ENCODE results near the gene MN1. TPM values are rescaled to one million over a fixed set of nuclear protein-coding genes. Genes with fewer than 3 reads are reported as not detected.
A peak's percentile ranks its signal among the peaks of the same experiment; 100 is the strongest.

MN1 gene
- total and polyA plus RNA-seq, 2 experiments from 2014 or later = 1.0 to 6.8 TPM

DNA sequence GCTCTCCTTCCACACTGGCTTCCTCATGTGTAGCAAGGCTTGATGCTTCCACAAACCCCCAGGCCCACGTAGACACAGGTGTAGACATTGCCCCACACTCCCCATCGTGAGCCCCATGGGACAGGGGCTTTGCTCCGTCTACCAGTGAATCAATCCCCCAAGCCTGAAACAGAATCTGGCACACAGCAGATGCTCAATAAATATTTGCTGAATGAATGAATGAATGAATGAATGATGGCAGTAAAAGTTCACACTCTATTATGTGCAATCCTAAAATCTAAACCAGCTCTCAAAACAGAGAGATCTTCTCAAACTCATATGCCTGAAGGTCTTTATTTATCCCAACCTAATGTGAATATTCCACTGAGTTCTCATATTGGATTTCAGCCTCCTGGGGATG is 69.9 kb downstream of the MN1 start (continued):
- TF ChIP-seq CREB1 (CRISPR knock-in tag; IDR thresholded peaks at IDR 0.05; ENCODE audit: low read depth) (no peak), POLR2AphosphoS5 (IDR thresholded peaks at IDR 0.05; ENCODE audit: low read depth) (no peak)

- no peak for TF ChIP-seq REST (IDR thresholded peaks at IDR 0.05; ENCODE audit: unreplicated experiment)
- no peak for TF ChIP-seq EZH2phosphoT487 (IDR thresholded peaks at IDR 0.05; ENCODE audit: unreplicated experiment)
- TF ChIP-seq, protein P1, sequence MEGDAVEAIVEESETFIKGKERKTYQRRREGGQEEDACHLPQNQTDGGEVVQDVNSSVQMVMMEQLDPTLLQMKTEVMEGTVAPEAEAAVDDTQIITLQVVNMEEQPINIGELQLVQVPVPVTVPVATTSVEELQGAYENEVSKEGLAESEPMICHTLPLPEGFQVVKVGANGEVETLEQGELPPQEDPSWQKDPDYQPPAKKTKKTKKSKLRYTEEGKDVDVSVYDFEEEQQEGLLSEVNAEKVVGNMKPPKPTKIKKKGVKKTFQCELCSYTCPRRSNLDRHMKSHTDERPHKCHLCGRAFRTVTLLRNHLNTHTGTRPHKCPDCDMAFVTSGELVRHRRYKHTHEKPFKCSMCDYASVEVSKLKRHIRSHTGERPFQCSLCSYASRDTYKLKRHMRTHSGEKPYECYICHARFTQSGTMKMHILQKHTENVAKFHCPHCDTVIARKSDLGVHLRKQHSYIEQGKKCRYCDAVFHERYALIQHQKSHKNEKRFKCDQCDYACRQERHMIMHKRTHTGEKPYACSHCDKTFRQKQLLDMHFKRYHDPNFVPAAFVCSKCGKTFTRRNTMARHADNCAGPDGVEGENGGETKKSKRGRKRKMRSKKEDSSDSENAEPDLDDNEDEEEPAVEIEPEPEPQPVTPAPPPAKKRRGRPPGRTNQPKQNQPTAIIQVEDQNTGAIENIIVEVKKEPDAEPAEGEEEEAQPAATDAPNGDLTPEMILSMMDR (conservative IDR thresholded peaks at IDR 0.05; ENCODE audit: low read depth in 2 of 2) = no peak
- TF ChIP-seq, protein P2, sequence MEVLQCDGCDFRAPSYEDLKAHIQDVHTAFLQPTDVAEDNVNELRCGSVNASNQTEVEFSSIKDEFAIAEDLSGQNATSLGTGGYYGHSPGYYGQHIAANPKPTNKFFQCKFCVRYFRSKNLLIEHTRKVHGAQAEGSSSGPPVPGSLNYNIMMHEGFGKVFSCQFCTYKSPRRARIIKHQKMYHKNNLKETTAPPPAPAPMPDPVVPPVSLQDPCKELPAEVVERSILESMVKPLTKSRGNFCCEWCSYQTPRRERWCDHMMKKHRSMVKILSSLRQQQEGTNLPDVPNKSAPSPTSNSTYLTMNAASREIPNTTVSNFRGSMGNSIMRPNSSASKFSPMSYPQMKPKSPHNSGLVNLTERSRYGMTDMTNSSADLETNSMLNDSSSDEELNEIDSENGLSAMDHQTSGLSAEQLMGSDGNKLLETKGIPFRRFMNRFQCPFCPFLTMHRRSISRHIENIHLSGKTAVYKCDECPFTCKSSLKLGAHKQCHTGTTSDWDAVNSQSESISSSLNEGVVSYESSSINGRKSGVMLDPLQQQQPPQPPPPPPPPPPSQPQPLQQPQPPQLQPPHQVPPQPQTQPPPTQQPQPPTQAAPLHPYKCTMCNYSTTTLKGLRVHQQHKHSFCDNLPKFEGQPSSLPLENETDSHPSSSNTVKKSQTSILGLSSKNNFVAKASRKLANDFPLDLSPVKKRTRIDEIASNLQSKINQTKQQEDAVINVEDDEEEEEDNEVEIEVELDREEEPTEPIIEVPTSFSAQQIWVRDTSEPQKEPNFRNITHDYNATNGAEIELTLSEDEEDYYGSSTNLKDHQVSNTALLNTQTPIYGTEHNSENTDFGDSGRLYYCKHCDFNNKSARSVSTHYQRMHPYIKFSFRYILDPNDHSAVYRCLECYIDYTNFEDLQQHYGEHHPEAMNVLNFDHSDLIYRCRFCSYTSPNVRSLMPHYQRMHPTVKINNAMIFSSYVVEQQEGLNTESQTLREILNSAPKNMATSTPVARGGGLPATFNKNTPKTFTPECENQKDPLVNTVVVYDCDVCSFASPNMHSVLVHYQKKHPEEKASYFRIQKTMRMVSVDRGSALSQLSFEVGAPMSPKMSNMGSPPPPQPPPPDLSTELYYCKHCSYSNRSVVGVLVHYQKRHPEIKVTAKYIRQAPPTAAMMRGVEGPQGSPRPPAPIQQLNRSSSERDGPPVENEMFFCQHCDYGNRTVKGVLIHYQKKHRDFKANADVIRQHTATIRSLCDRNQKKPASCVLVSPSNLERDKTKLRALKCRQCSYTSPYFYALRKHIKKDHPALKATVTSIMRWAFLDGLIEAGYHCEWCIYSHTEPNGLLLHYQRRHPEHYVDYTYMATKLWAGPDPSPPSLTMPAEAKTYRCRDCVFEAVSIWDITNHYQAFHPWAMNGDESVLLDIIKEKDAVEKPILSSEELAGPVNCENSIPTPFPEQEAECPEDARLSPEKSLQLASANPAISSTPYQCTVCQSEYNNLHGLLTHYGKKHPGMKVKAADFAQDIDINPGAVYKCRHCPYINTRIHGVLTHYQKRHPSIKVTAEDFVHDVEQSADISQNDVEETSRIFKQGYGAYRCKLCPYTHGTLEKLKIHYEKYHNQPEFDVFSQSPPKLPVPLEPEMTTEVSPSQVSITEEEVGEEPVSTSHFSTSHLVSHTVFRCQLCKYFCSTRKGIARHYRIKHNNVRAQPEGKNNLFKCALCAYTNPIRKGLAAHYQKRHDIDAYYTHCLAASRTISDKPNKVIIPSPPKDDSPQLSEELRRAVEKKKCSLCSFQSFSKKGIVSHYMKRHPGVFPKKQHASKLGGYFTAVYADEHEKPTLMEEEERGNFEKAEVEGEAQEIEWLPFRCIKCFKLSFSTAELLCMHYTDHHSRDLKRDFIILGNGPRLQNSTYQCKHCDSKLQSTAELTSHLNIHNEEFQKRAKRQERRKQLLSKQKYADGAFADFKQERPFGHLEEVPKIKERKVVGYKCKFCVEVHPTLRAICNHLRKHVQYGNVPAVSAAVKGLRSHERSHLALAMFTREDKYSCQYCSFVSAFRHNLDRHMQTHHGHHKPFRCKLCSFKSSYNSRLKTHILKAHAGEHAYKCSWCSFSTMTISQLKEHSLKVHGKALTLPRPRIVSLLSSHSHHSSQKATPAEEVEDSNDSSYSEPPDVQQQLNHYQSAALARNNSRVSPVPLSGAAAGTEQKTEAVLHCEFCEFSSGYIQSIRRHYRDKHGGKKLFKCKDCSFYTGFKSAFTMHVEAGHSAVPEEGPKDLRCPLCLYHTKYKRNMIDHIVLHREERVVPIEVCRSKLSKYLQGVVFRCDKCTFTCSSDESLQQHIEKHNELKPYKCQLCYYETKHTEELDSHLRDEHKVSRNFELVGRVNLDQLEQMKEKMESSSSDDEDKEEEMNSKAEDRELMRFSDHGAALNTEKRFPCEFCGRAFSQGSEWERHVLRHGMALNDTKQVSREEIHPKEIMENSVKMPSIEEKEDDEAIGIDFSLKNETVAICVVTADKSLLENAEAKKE (CRISPR knock-in tag; IDR thresholded peaks at IDR 0.05) = no peak
- no peak for TF ChIP-seq STAT1 (IDR thresholded peaks at IDR 0.05; ENCODE audit: unreplicated experiment)
- no peak for TF ChIP-seq ETS1 (IDR thresholded peaks at IDR 0.05)
- no peak for TF ChIP-seq ZNF331 (CRISPR knock-in tag; IDR thresholded peaks at IDR 0.05; ENCODE audit: low read depth)
- no peak for TF ChIP-seq CREB1 (CRISPR knock-in tag; IDR thresholded peaks at IDR 0.05; ENCODE audit: low read depth)
- no peak for TF ChIP-seq JUNB (IDR thresholded peaks at IDR 0.05; ENCODE audit: unreplicated experiment)
- TF ChIP-seq EZH2 (IDR thresholded peaks at IDR 0.05; ENCODE audit: low read depth, unreplicated experiment) = no peak
- no peak for TF ChIP-seq ZNF114 (CRISPR knock-in tag; IDR thresholded peaks at IDR 0.05)
- H3K4me3 Mint-ChIP-seq = no peak overlapping the region
- Histone ChIP-seq H3K4me1 (ENCODE audit: insufficient read depth) (peaks cover 34% of the 10 kb centered on the region), H3K27me3 (ENCODE audit: insufficient read depth) (no peaks in the 10 kb centered on the region), H3K9me2 (ENCODE audit: insufficient read depth) (no peaks in the 10 kb centered on the region), H3K4me2 (no peak overlapping the region), H3F3A (replicated peaks; ENCODE audit: low read depth) (peaks cover 12% of the 10 kb centered on the region; the same call in 1 of the 2 replicates), H3K4me3 (no peak overlapping the region), H3K79me2 (replicated peaks; ENCODE audit: insufficient read depth) (peaks cover 98% of the 10 kb centered on the region), H3K36me3 (ENCODE audit: insufficient read depth) (no peaks in the 10 kb centered on the region), H4K20me1 (replicated peaks; ENCODE audit: insufficient read depth) (peaks cover 66% of the 10 kb centered on the region), H3K27ac (ENCODE audit: low read depth) (0 out of 2 replicates have a peak overlapping the region, but pooled peaks have one; percentile 32), H2AFZ (no peak overlapping the region)
- peak; percentile 20; the same call in 2 of the 3 replicates for ATAC-seq
- H3K4me1 Mint-ChIP-seq = peaks cover 32% of the 10 kb centered on the region
- H3K27ac Mint-ChIP-seq = no peak overlapping the region
- peaks cover 40% of the 10 kb centered on the region for H3K36me3 Mint-ChIP-seq (ENCODE audit: low read depth)
- peaks cover 4% of the 10 kb centered on the region for H3K27me3 Mint-ChIP-seq (ENCODE audit: insufficient read depth, low read depth, poor library complexity)
- H3K9me3 Mint-ChIP-seq = peaks cover 12% of the 10 kb centered on the region
- peak; percentile 76 for DNase-seq (ENCODE audit: low spot score)
Observed at GRCh38 chr22:27730641-27731433, 70.7 kb downstream of the MN1 start.
